Hepatocyte (in vitro differentiated cells): ENCODE data around the gene KCNQ1. TPM values are rescaled to one million over a fixed set of nuclear protein-coding genes. Genes with fewer than 3 reads are reported as not detected.

ENCODE experiments used
- DNase-seq: peaks from one replicate; pipeline ENCODE4 v3.0.0-alpha.2; 2016; ENCODE audit warnings: low spot score
- H2AFZ ChIP-seq: fragments of 200-600 bp; sonication (generic); 2 replicates; pipeline ENCODE4 v1.6.0; 2016; ENCODE audit warnings: antibody characterized with exemption, mild to moderate bottlenecking
- H3K27ac ChIP-seq: fragments of 200-600 bp; sonication (generic); 2 replicates; pipeline ENCODE4 v1.5.1; 2016; ENCODE audit warnings: mild to moderate bottlenecking
- H3K27me3 ChIP-seq: fragments of 200-600 bp; sonication (generic); 2 replicates; pipeline ENCODE4 v1.6.1; 2016
- H3K36me3 ChIP-seq: fragments of 200-600 bp; sonication (generic); replicated peaks from 2 replicates; pipeline ENCODE4 v1.5.1; 2016; ENCODE audit warnings: low read depth; ENCODE audit not compliant: insufficient read depth
- H3K4me1 ChIP-seq: fragments of 200-600 bp; sonication (generic); 2 replicates; pipeline ENCODE4 v1.5.1; 2016; ENCODE audit warnings: mild to moderate bottlenecking, moderate library complexity; ENCODE audit not compliant: insufficient read depth
- H3K4me2 ChIP-seq: fragments of 200-600 bp; sonication (generic); 2 replicates; pipeline ENCODE4 v1.6.0; 2016
- H3K4me3 ChIP-seq: fragments of 200-600 bp; sonication (generic); 2 replicates; pipeline ENCODE4 v1.5.1; 2016; ENCODE audit warnings: mild to moderate bottlenecking
- H3K79me2 ChIP-seq: fragments of 200-600 bp; sonication (generic); 2 replicates; pipeline ENCODE4 v1.6.0; 2017; ENCODE audit warnings: mild to moderate bottlenecking
- H3K9me2 ChIP-seq: fragments of 200-600 bp; sonication (generic); replicated peaks from 2 replicates; pipeline ENCODE4 v1.6.0; 2017; ENCODE audit warnings: mild to moderate bottlenecking; ENCODE audit not compliant: insufficient read depth
- H3K9me3 ChIP-seq: fragments of 200-600 bp; sonication (generic); 2 replicates; pipeline ENCODE4 v1.5.1; 2016; ENCODE audit warnings: low read depth, mild to moderate bottlenecking
- H4K20me1 ChIP-seq: fragments of 200-600 bp; sonication (generic); 2 replicates; pipeline ENCODE4 v1.6.0; 2016; ENCODE audit warnings: mild to moderate bottlenecking; ENCODE audit not compliant: insufficient read depth, poor library complexity, severe bottlenecking
- EZH2 ChIP-seq: fragments of 200-600 bp; sonication (generic); IDR thresholded peaks from 2 replicates; pipeline ENCODE4 v1.6.1; 2016; ENCODE audit warnings: antibody characterized with exemption, mild to moderate bottlenecking, borderline replicate concordance
- EZH2phosphoT487 ChIP-seq: fragments of 200-600 bp; sonication (generic); IDR thresholded peaks from one replicate; pipeline ENCODE4 v1.6.1; 2018; ENCODE audit warnings: antibody characterized with exemption, mild to moderate bottlenecking, low read depth, moderate library complexity; ENCODE audit not compliant: unreplicated experiment, severe bottlenecking
- WGBS: methylation state at CpG from one replicate; pipeline ENCODE4 v1.1.6; 2016; ENCODE audit warnings: low lambda C conversion rate; ENCODE audit errors: missing lambda C conversion rate; 5-methylcytosine and 5-hydroxymethylcytosine counted together
- polyA plus RNA-seq: library from polyadenylated mRNA; unstranded; fragments of >200 nt; fragmentation: Nextera tagmentation; extraction: Ambion mirVana; gene quantifications from 2 replicates; pipeline ENCODE4 v1.2.1, GENCODE V29; 2016
- total RNA-seq: library from RNA; depleted of rRNA; stranded (reverse); fragments of >200 nt; gene quantifications from 2 replicates; pipeline ENCODE4 v1.2.3, GENCODE V29; 2014
- TF ChIP-seq, protein P1 (sequence below): fragments of 200-600 bp; sonication (generic); IDR thresholded peaks from 2 replicates; pipeline ENCODE4 v1.5.1; 2016; ENCODE audit warnings: antibody characterized with exemption, mild to moderate bottlenecking; ENCODE audit not compliant: poor library complexity

Gene KCNQ1
- total and polyA plus RNA-seq, 2 experiments from 2014 or later = 1.8 to 6.4 TPM

DNA sequence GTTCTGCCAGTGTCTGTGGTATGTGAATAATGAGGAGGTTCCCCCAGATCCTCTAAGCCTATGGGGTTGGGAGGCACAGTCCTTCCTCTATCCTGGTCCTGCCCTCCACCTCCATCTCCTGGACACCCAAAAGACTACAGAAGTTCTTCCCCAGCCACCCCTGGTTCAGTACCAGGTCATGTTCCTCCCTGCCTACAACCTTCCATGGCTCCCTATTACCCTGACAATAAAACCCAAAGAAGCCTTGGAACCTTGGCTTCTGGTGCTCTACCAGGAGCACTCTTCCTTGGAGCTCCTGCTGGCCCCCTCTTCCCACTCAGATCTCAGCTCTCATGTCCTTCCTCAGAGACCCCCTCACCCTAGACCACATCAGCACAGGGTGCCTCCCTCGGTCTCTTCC, 13.4 kb upstream of the KCNQ1 start:
- Histone ChIP-seq H3K4me3 (no peak overlapping the region), H3K36me3 (no peaks in the 10 kb centered on the region), H3K4me2 (no peak overlapping the region), H3K4me1 (no peaks in the 10 kb centered on the region), H3K27ac (no peak overlapping the region), H4K20me1 (no peaks in the 10 kb centered on the region), H3K79me2 (no peaks in the 10 kb centered on the region), H3K27me3 (no peaks in the 10 kb centered on the region), H2AFZ (no peak overlapping the region), H3K9me3 (no peaks in the 10 kb centered on the region), H3K9me2 (no peaks in the 10 kb centered on the region)
- TF ChIP-seq, protein P1, sequence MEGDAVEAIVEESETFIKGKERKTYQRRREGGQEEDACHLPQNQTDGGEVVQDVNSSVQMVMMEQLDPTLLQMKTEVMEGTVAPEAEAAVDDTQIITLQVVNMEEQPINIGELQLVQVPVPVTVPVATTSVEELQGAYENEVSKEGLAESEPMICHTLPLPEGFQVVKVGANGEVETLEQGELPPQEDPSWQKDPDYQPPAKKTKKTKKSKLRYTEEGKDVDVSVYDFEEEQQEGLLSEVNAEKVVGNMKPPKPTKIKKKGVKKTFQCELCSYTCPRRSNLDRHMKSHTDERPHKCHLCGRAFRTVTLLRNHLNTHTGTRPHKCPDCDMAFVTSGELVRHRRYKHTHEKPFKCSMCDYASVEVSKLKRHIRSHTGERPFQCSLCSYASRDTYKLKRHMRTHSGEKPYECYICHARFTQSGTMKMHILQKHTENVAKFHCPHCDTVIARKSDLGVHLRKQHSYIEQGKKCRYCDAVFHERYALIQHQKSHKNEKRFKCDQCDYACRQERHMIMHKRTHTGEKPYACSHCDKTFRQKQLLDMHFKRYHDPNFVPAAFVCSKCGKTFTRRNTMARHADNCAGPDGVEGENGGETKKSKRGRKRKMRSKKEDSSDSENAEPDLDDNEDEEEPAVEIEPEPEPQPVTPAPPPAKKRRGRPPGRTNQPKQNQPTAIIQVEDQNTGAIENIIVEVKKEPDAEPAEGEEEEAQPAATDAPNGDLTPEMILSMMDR = no peak
- no peak for TF ChIP-seq EZH2phosphoT487
- WGBS = 74% methylated on average over 1 of the region's 1 CpG
- DNase-seq = no peak

DNA sequence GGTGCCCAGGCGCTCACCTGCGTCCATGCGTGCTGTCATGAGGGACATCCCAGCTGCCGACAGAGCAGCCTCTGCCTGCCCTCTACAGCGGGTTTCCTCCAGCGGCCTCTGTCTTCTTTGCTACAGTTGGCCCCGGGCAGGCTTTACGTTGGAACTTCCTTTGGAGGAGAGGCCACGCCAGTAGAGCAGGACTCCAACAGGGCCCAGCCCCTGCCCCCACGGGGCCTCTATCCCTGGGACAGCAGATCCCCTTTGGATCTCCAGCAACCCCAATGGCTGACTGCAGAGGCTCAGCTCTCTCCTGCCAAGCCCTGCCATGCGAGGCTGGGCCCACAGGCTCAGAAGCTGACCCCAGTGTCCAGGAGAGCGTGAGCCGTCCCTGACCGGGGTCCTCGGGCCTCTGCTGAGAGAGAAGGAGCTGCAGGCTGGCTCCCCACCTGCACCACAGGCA, 12.6 kb upstream of the KCNQ1 start:
- no peak overlapping the region for H2AFZ ChIP-seq
- H3K27me3 ChIP-seq = no peaks in the 10 kb centered on the region
- H3K79me2 ChIP-seq = no peaks in the 10 kb centered on the region
- no peaks in the 10 kb centered on the region for H3K9me2 ChIP-seq
- H3K36me3 ChIP-seq = no peaks in the 10 kb centered on the region
- no peaks in the 10 kb centered on the region for H3K9me3 ChIP-seq
- DNase-seq = no peak
- TF ChIP-seq, protein P1 = no peak
- TF ChIP-seq EZH2phosphoT487 (no peak), EZH2 (no peak)
- 87% methylated on average over 15 of the region's 15 CpGs for WGBS
- H3K4me3 ChIP-seq = no peak overlapping the region
- no peaks in the 10 kb centered on the region for H3K4me1 ChIP-seq
- no peak overlapping the region for H3K4me2 ChIP-seq
- H3K27ac ChIP-seq = no peak overlapping the region
- no peaks in the 10 kb centered on the region for H4K20me1 ChIP-seq

DNA sequence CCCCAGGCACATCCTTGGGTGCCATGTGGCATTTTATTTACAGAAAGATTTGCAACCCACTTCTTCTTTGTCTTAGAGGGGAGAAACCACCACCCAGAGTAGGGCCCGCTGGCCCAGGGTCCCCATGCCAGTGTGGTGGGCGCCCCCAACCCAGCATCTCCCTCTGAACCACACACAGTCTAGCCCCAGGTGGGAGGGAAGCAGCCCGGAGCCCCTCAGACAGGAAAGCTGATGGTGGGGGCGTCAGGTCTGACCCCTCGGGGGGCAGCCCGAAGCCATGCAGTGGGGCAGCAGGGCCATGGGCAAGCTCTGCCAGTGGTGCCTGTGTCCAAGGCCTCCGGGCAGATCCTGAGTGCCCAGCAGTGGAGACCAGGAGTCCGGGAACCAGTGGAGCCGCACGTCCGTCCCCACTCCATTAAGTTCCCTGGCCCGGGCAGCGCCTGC, 12.2 kb upstream of the KCNQ1 start:
- Histone ChIP-seq H3K79me2 (no peaks in the 10 kb centered on the region), H3K9me3 (no peaks in the 10 kb centered on the region), H3K4me2 (no peak overlapping the region), H4K20me1 (no peaks in the 10 kb centered on the region), H3K27me3 (no peaks in the 10 kb centered on the region), H3K4me3 (no peak overlapping the region), H2AFZ (no peak overlapping the region), H3K36me3 (no peaks in the 10 kb centered on the region), H3K4me1 (no peaks in the 10 kb centered on the region), H3K27ac (no peak overlapping the region), H3K9me2 (no peaks in the 10 kb centered on the region)
- 94% methylated on average over 13 of the region's 13 CpGs for WGBS
- TF ChIP-seq, protein P1 = no peak
- no peak for TF ChIP-seq EZH2phosphoT487
- TF ChIP-seq EZH2 = no peak
- no peak for DNase-seq

DNA sequence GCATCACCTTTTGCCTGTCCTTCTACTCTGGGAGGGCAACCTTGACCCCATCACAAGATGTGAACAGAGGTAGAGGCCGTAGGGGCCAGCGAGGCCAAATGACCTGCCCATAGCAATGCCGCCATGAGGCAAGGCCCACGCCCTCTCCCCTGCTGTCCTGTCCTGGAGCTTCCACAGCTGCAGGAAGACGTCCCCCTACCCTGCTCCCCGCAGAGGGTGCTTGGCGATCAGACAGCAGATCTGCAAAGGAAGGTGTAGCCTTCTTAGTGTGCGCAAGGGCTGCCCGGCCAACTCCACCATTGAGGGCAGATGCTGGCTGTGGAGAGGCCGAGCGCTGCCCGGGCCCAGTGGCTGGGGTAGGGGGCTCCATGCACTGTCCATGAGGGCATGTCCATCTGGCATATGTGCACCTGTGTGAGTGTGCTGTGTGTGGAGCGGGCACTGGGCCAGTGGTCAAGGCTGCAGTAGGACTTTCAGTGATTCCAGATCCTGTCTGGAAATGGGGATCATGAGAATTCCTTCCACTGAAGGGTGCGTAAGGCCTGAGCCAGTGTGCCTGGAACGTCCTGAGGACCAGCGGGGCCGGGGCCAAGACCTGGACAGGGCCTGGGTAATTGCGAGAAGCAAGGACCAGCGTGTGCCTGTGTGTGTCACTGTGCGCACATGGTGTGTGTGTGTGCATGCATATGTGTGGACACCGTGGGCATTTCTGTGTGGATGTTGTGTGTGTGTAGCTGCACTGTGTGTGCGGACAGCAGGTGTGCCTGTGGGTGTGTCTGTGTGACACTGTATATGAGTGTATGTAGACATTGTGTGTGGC, 11.5 kb upstream of the KCNQ1 start:
- Histone ChIP-seq H3K9me2 (no peaks in the 10 kb centered on the region), H4K20me1 (no peaks in the 10 kb centered on the region), H3K4me3 (no peak overlapping the region), H3K36me3 (no peaks in the 10 kb centered on the region), H3K4me2 (no peak overlapping the region), H3K27ac (no peak overlapping the region), H3K4me1 (no peaks in the 10 kb centered on the region), H3K27me3 (peaks cover 3% of the 10 kb centered on the region), H3K9me3 (no peaks in the 10 kb centered on the region), H2AFZ (no peak overlapping the region), H3K79me2 (no peaks in the 10 kb centered on the region)
- 87% methylated on average over 21 of the region's 22 CpGs for WGBS
- DNase-seq = no peak
- TF ChIP-seq EZH2 (no peak), EZH2phosphoT487 (no peak)
- TF ChIP-seq, protein P1 = no peak
